HG03066 (cell line): ENCODE data around the gene NPPA.
"Not testable (repeated sequence)": the region's sequence is repeated elsewhere in the genome, so short reads cannot be mapped to it uniquely, and the experiment has no call there.

Experiments
- ATAC-seq: cut with Tn5 transposase; IDR thresholded peaks from one replicate; pipeline ENCODE4 v1.9.1; 2021; ENCODE audit warnings: low read depth; ENCODE audit not compliant: unreplicated experiment

The NPPA gene

GRCh38 chr1:11847667-11848372, at the start of gene NPPA:
Gene NPPA (minus strand): TSS chr1:11847783. CDS start chr1:11847684, 99 bp downstream.
- no peak for ATAC-seq

GRCh38 chr1:11894501-11894900, 46.9 kb upstream of the NPPA start:
- not testable (repeated sequence) for ATAC-seq

- ATAC-seq, result no peak
These were observed 46.3 kb upstream of the NPPA start for GRCh38 chr1:11893907-11894251.

- ATAC-seq, result no peak
These were observed 44.0 kb upstream of the NPPA start for GRCh38 chr1:11891433-11892186.

- no peak for ATAC-seq
These were observed 41.3 kb upstream of the NPPA start for GRCh38 chr1:11888877-11889208.

- no peak for ATAC-seq
These were observed 40.8 kb upstream of the NPPA start for GRCh38 chr1:11888206-11888876.

- ATAC-seq, result no peak
These were observed 40.1 kb upstream of the NPPA start for GRCh38 chr1:11887666-11888007.

- no peak for ATAC-seq
These were observed 39.5 kb upstream of the NPPA start for GRCh38 chr1:11886986-11887665.

- no peak for ATAC-seq
These were observed 38.3 kb upstream of the NPPA start for GRCh38 chr1:11885916-11886315.

- ATAC-seq, result no peak
These were observed 35.4 kb upstream of the NPPA start for GRCh38 chr1:11882814-11883538.

- no peak for ATAC-seq
These were observed 34.3 kb upstream of the NPPA start for GRCh38 chr1:11881749-11882441.

- ATAC-seq, result no peak
These were observed 33.5 kb upstream of the NPPA start for GRCh38 chr1:11880911-11881748.

GRCh38 chr1:11880181-11880575, 32.6 kb upstream of the NPPA start:
- no peak for ATAC-seq

- no peak for ATAC-seq
These were observed 32.0 kb upstream of the NPPA start for GRCh38 chr1:11879311-11880180.

GRCh38 chr1:11878891-11879190, 31.3 kb upstream of the NPPA start:
- no peak for ATAC-seq

- no peak for ATAC-seq
These were observed 30.7 kb upstream of the NPPA start for GRCh38 chr1:11878081-11878890.

GRCh38 chr1:11877074-11877473, 29.5 kb upstream of the NPPA start:
- ATAC-seq, result no peak

GRCh38 chr1:11875094-11875493, 27.5 kb upstream of the NPPA start:
- ATAC-seq, result no peak
